ENCODE measurements around the gene NPTX2.

NPTX2 gene

GRCh38 chr7:98618786-98619185 lies 1.7 kb downstream of the NPTX2 start:
- no peak for DNase-seq (ENCODE audit: low read depth)

- no peak for DNase-seq (ENCODE audit: low read depth)
Measured at GRCh38 chr7:98619450-98620321, 2.6 kb downstream of the NPTX2 start.

- DNase-seq (ENCODE audit: low read depth) = no peak
Measured at GRCh38 chr7:98621573-98622482, 4.7 kb downstream of the NPTX2 start.

- no peak for DNase-seq (ENCODE audit: low read depth)
Measured at GRCh38 chr7:98622926-98623325, 5.8 kb downstream of the NPTX2 start.

GRCh38 chr7:98624846-98625420 lies 7.8 kb downstream of the NPTX2 start:
- DNase-seq (ENCODE audit: low read depth) = no peak

GRCh38 chr7:98626460-98627412 lies 9.7 kb downstream of the NPTX2 start:
- no peak for DNase-seq (ENCODE audit: low read depth)

GRCh38 chr7:98627413-98627790 lies 10.3 kb downstream of the NPTX2 start:
- no peak for DNase-seq (ENCODE audit: low read depth)

- DNase-seq (ENCODE audit: low read depth) = no peak
Measured at GRCh38 chr7:98628418-98628817, 11.3 kb downstream of the NPTX2 start.

GRCh38 chr7:98629001-98629431 lies 11.9 kb downstream of the NPTX2 start:
- DNase-seq (ENCODE audit: low read depth) = no peak

GRCh38 chr7:98630149-98630548 lies 13.1 kb downstream of the NPTX2 start:
- DNase-seq (ENCODE audit: low read depth) = no peak

GRCh38 chr7:98630770-98631169 lies 13.7 kb downstream of the NPTX2 start:
- DNase-seq (ENCODE audit: low read depth) = no peak

- no peak for DNase-seq (ENCODE audit: low read depth)
Measured at GRCh38 chr7:98638853-98639252, 21.8 kb downstream of the NPTX2 start.

GRCh38 chr7:98640375-98640774 lies 23.3 kb downstream of the NPTX2 start:
- DNase-seq (ENCODE audit: low read depth) = no peak

GRCh38 chr7:98641646-98642500 lies 24.8 kb downstream of the NPTX2 start:
- DNase-seq (ENCODE audit: low read depth) = no peak

- DNase-seq (ENCODE audit: low read depth) = no peak
Measured at GRCh38 chr7:98643236-98643985, 26.3 kb downstream of the NPTX2 start.

GRCh38 chr7:98646465-98646864 lies 29.4 kb downstream of the NPTX2 start:
- no peak for DNase-seq (ENCODE audit: low read depth)

GRCh38 chr7:98647326-98647725 lies 30.2 kb downstream of the NPTX2 start:
- no peak for DNase-seq (ENCODE audit: low read depth)

GRCh38 chr7:98651760-98652159 lies 34.7 kb downstream of the NPTX2 start:
- no peak for DNase-seq (ENCODE audit: low read depth)

GRCh38 chr7:98653601-98654310 lies 36.7 kb downstream of the NPTX2 start:
- no peak for DNase-seq (ENCODE audit: low read depth)
